Gastroesophageal sphincter (tissue), 4 donors: ENCODE measurements around the gene NAGLU. TPM values are rescaled to one million over a fixed set of nuclear protein-coding genes. Genes with fewer than 3 reads are reported as not detected.

ENCODE experiments used
- ATAC-seq: fragments of 150-250 bp; one replicate; pipeline ENCODE4 v1.9.1; 2016; ENCODE audit warnings: mild to moderate bottlenecking, moderate library complexity
- H3K27ac ChIP-seq, 4 donors: fragments of 200-600 bp; sonication (generic) in 3 of 4; 1 replicate in 3 of 4; 2 replicates in 1 of 4; pipeline ENCODE4 v1.5.1; 2016 to 2019
- H3K27me3 ChIP-seq: fragments of 200-600 bp; sonication (generic); one replicate; pipeline ENCODE4 v1.5.1; 2019
- H3K36me3 ChIP-seq, 2 donors: fragments of 200-600 bp; sonication (generic); one replicate each; pipeline ENCODE4 v1.5.1; 2019; ENCODE audit warnings: control low read depth in 1 of 2
- H3K4me1 ChIP-seq, 3 donors: fragments of 200-600 bp; sonication (generic); 1 replicate in 2 of 3; 2 replicates in 1 of 3; pipeline ENCODE4 v1.5.1; 2016 to 2019; ENCODE audit warnings: control low read depth in 2 of 3
- H3K4me3 ChIP-seq, 2 donors: fragments of 200-600 bp; sonication (generic); one replicate each; pipeline ENCODE4 v1.5.1; 2019; ENCODE audit warnings: mild to moderate bottlenecking in 1 of 2, moderate library complexity in 1 of 2
- H3K9me3 ChIP-seq, 3 donors: fragments of 200-600 bp; sonication (generic); one replicate each; pipeline ENCODE4 v1.5.1; 2017 to 2019; ENCODE audit warnings: control low read depth in 2 of 3
- EP300 ChIP-seq: sonication (generic); formaldehyde crosslinking; IDR thresholded peaks from one replicate; pipeline ENCODE4 v1.6.1; 2017; ENCODE audit warnings: antibody characterized with exemption, mild to moderate bottlenecking
- POLR2A ChIP-seq, 2 donors: fragments of 450-650 bp; IDR thresholded peaks; one replicate each; pipeline ENCODE4 v1.6.1; 2017; ENCODE audit warnings: antibody characterized with exemption in 2 of 2, mild to moderate bottlenecking in 2 of 2, moderate library complexity in 1 of 2
- POLR2AphosphoS5 ChIP-seq: sonication (generic); formaldehyde crosslinking; IDR thresholded peaks from one replicate; pipeline ENCODE4 v1.6.1; 2017; ENCODE audit warnings: antibody characterized with exemption
- WGBS, 2 donors: methylation state at CpG; one replicate each; pipeline ENCODE4 v1.1.5; 2018; ENCODE audit warnings: low coverage in 1 of 2; 5-methylcytosine and 5-hydroxymethylcytosine counted together
- small RNA-seq, 4 donors: library from RNA; depleted of rRNA; stranded (forward); fragments of <200 nt; gene quantifications; one replicate each; pipeline ENCODE3, GENCODE V24; 2016
- total RNA-seq, 4 donors: library from RNA; depleted of rRNA; stranded (reverse); fragments of >200 nt; gene quantifications; one replicate each; pipeline ENCODE4 v1.1.0, GENCODE V29; 2016
- TF ChIP-seq, protein P1 (sequence below), 4 experiments: fragments of 200-600 bp in 2 of 4; fragments of 450-650 bp in 2 of 4; sonication (generic) in 1 of 4; IDR thresholded peaks; one replicate each; pipeline ENCODE4 v1.5.1; 2017 to 2019; ENCODE audit warnings: antibody characterized with exemption in 4 of 4, mild to moderate bottlenecking in 2 of 4, moderate library complexity in 2 of 4

Gene NAGLU
- total RNA-seq, 4 donors from 2014 or later = 31.9 to 46.9 (median 35.7) TPM

DNA sequence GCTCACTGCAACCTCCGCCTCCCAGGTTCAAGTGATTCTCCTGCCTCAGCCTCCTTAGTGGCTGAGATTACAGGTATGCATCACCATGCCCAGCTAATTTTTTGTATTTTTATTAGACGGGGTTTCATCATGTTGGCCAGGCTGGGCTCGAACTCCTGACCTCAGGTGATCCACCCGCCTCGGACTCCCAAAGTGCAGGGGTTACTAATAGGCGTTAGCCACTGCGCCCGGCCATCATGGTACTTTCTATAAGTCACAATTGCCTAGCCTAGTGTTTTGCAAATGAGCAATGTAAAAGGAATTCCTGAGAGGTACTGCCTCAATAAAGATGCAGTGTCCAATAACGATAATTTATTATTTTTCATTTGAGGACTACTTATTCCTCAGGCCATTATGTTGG is 55.4 kb downstream of the NAGLU start:
- H3K27me3 ChIP-seq = no peaks in the 10 kb centered on the region
- H3K27ac ChIP-seq = no peak overlapping the region
- H3K36me3 ChIP-seq = peaks cover 0 to 74% of the 10 kb centered on the region in 2 donors
- ATAC-seq = no peak
- 93 to 96% methylated on average over 6 to 9 of the region's 9 CpGs for WGBS, 2 donors
- TF ChIP-seq, protein P1, sequence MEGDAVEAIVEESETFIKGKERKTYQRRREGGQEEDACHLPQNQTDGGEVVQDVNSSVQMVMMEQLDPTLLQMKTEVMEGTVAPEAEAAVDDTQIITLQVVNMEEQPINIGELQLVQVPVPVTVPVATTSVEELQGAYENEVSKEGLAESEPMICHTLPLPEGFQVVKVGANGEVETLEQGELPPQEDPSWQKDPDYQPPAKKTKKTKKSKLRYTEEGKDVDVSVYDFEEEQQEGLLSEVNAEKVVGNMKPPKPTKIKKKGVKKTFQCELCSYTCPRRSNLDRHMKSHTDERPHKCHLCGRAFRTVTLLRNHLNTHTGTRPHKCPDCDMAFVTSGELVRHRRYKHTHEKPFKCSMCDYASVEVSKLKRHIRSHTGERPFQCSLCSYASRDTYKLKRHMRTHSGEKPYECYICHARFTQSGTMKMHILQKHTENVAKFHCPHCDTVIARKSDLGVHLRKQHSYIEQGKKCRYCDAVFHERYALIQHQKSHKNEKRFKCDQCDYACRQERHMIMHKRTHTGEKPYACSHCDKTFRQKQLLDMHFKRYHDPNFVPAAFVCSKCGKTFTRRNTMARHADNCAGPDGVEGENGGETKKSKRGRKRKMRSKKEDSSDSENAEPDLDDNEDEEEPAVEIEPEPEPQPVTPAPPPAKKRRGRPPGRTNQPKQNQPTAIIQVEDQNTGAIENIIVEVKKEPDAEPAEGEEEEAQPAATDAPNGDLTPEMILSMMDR (IDR thresholded peaks at IDR 0.05) = no peak
- TF ChIP-seq POLR2A (IDR thresholded peaks at IDR 0.05) = no peak
- no peak for TF ChIP-seq POLR2AphosphoS5
- no peak for TF ChIP-seq EP300
- no peaks in the 10 kb centered on the region for H3K9me3 ChIP-seq
- no peak overlapping the region for H3K4me3 ChIP-seq
- H3K4me1 ChIP-seq = peaks cover 0 to 22% (median 3%) of the 10 kb centered on the region in 3 donors

Small RNA genes lying within 50 kb of the gene (small RNA-seq; reads per million reads assigned to genes)
- gene MIR548AT = 0 to 0.37 (median 0) reads per million in 4 donors

Other genes starting within 250 kb of the NAGLU start
- gene STAT5A, start 247.7 kb upstream of the NAGLU start, total RNA-seq = 10 to 100 TPM; 61.8 to 80.8 (median 71.4) TPM
- gene STAT3, start 147.8 kb upstream of the NAGLU start, total RNA-seq = 100 to 1,000 TPM; 146 to 253 (median 205) TPM
- gene CAVIN1, start 113.0 kb upstream of the NAGLU start, total RNA-seq = 1,000 to 10,000 TPM in 2 of 4 donors, 100 to 1,000 TPM in 2; 615 to 1,266 (median 897) TPM
- gene ATP6V0A1, start 77.4 kb upstream of the NAGLU start, total RNA-seq = 10 to 100 TPM; 47.5 to 84.5 (median 65.4) TPM
- 1 to 10 TPM in 1 of 4 donors, under 1 TPM in 3; 0.39 to 1.4 (median 0.69) TPM for gene HSD17B1, start 16.7 kb downstream of the NAGLU start, total RNA-seq
- gene COASY, start 25.9 kb downstream of the NAGLU start, total RNA-seq = 10 to 100 TPM; 16.8 to 25.8 (median 19.9) TPM
- gene MLX, start 30.9 kb downstream of the NAGLU start, total RNA-seq = 10 to 100 TPM; 24.4 to 33.9 (median 26.0) TPM
- gene PSMC3IP, start 41.5 kb downstream of the NAGLU start, total RNA-seq = 1 to 10 TPM; 4.0 to 6.8 (median 4.8) TPM
- gene RETREG3, start 73.1 kb downstream of the NAGLU start, total RNA-seq = 10 to 100 TPM; 50.6 to 65.8 (median 54.4) TPM
- gene TUBG1, start 73.4 kb downstream of the NAGLU start, total RNA-seq = 10 to 100 TPM; 21.8 to 56.6 (median 40.6) TPM
- gene TUBG2, start 123.0 kb downstream of the NAGLU start, total RNA-seq = 10 to 100 TPM; 19.7 to 57.3 (median 33.7) TPM
- 10 to 100 TPM; 13.7 to 40.8 (median 23.4) TPM for gene PLEKHH3, start 140.8 kb downstream of the NAGLU start, total RNA-seq
- 1 to 10 TPM; 1.0 to 4.6 (median 1.5) TPM for gene CCR10, start 145.6 kb downstream of the NAGLU start, total RNA-seq
- 10 to 100 TPM in 1 of 4 donors, 1 to 10 TPM in 3; 1.7 to 14.5 (median 9.1) TPM for gene CNTNAP1, start 146.3 kb downstream of the NAGLU start, total RNA-seq
- 10 to 100 TPM; 57.2 to 90.4 (median 59.7) TPM for gene EZH1, start 208.8 kb downstream of the NAGLU start, total RNA-seq
- 10 to 100 TPM in 3 of 4 donors, 1 to 10 TPM in 1; 4.0 to 27.4 (median 21.5) TPM for gene RAMP2, start 225.0 kb downstream of the NAGLU start, total RNA-seq
- 10 to 100 TPM; 43.1 to 64.0 (median 44.8) TPM for gene VPS25, start 237.2 kb downstream of the NAGLU start, total RNA-seq
- 1 to 10 TPM in 3 of 4 donors, under 1 TPM in 1; 0.78 to 6.7 (median 1.6) TPM for gene WNK4, start 244.4 kb downstream of the NAGLU start, total RNA-seq